Renal cortex interstitium (tissue), 15 donors: Measurements from ENCODE around the gene ITGB5. TPM values are rescaled to one million over a fixed set of nuclear protein-coding genes. Genes with fewer than 3 reads are reported as not detected.
A peak's percentile ranks its signal among the peaks of the same experiment; 100 is the strongest.

Source experiments
- DNase-seq, 11 donors: peaks; one replicate each; pipeline ENCODE4 v3.0.0-alpha.2; 2013; ENCODE audit warnings: low read depth in 9 of 11, low spot score in 4 of 11; ENCODE audit errors: extremely low read depth in 1 of 11
- long read RNA-seq, 16 experiments: transcript quantifications; one replicate each; lab custom pipeline, GENCODE V29; 2026
- polyA plus RNA-seq, 3 donors: library from polyadenylated mRNA; unstranded; fragments of 120-200 nt; gene quantifications; one replicate each; pipeline ENCODE4 v1.2.1, GENCODE V29; 2013; ENCODE audit not compliant: insufficient read length in 3 of 3

Gene ITGB5
- polyA plus RNA-seq, result 100 to 1,000 TPM in 1 of 3 donors, 10 to 100 TPM in 2; 85.9 to 104 (median 99.4) TPM
- long read RNA-seq, donor 1, full-length matches to known transcripts, result 8 of 8 reads
- long read RNA-seq, donor 1, partial matches to known transcripts, result 0 of 8 reads
- long read RNA-seq, donor 1, other reads (novel, unspliced or antisense), result 0 of 8 reads
- long read RNA-seq, donor 2, full-length matches to known transcripts, result 1 of 6 reads
- long read RNA-seq, donor 2, partial matches to known transcripts, result 5 of 6 reads
- long read RNA-seq, donor 2, other reads (novel, unspliced or antisense), result 0 of 6 reads
- long read RNA-seq, donor 3, full-length matches to known transcripts, result 15 of 20 reads
- long read RNA-seq, donor 3, partial matches to known transcripts, result 0 of 20 reads
- long read RNA-seq, donor 3, other reads (novel, unspliced or antisense), result 5 of 20 reads
- long read RNA-seq, donor 4, full-length matches to known transcripts, result 16 of 16 reads
- long read RNA-seq, donor 4, partial matches to known transcripts, result 0 of 16 reads
- long read RNA-seq, donor 4, other reads (novel, unspliced or antisense), result 0 of 16 reads
- long read RNA-seq, donor 5, result 0 reads
- long read RNA-seq, donor 6, full-length matches to known transcripts, result 6 of 6 reads
- long read RNA-seq, donor 6, partial matches to known transcripts, result 0 of 6 reads
- long read RNA-seq, donor 6, other reads (novel, unspliced or antisense), result 0 of 6 reads
- long read RNA-seq, donor 7, full-length matches to known transcripts, result 8 of 8 reads
- long read RNA-seq, donor 7, partial matches to known transcripts, result 0 of 8 reads
- long read RNA-seq, donor 7, other reads (novel, unspliced or antisense), result 0 of 8 reads
- long read RNA-seq, donor 8, full-length matches to known transcripts, result 13 of 13 reads
- long read RNA-seq, donor 8, partial matches to known transcripts, result 0 of 13 reads
- long read RNA-seq, donor 8, other reads (novel, unspliced or antisense), result 0 of 13 reads
- long read RNA-seq, donor 9, full-length matches to known transcripts, result 8 of 47 reads
- long read RNA-seq, donor 9, partial matches to known transcripts, result 39 of 47 reads
- long read RNA-seq, donor 9, other reads (novel, unspliced or antisense), result 0 of 47 reads
- long read RNA-seq, donor 10, full-length matches to known transcripts, result 3 of 3 reads
- long read RNA-seq, donor 10, partial matches to known transcripts, result 0 of 3 reads
- long read RNA-seq, donor 10, other reads (novel, unspliced or antisense), result 0 of 3 reads
- long read RNA-seq, donor 11, full-length matches to known transcripts, result 8 of 30 reads
- long read RNA-seq, donor 11, partial matches to known transcripts, result 22 of 30 reads
- long read RNA-seq, donor 11, other reads (novel, unspliced or antisense), result 0 of 30 reads
- long read RNA-seq, donor 12, full-length matches to known transcripts, result 5 of 5 reads
- long read RNA-seq, donor 12, partial matches to known transcripts, result 0 of 5 reads
- long read RNA-seq, donor 12, other reads (novel, unspliced or antisense), result 0 of 5 reads
- long read RNA-seq, donor 13, full-length matches to known transcripts, result 17 of 23 reads
- long read RNA-seq, donor 13, partial matches to known transcripts, result 6 of 23 reads
- long read RNA-seq, donor 13, other reads (novel, unspliced or antisense), result 0 of 23 reads
- long read RNA-seq, donor 14, full-length matches to known transcripts, result 11 of 11 reads
- long read RNA-seq, donor 14, partial matches to known transcripts, result 0 of 11 reads
- long read RNA-seq, donor 14, other reads (novel, unspliced or antisense), result 0 of 11 reads
- long read RNA-seq, donor 15, full-length matches to known transcripts, result 8 of 8 reads
- long read RNA-seq, donor 15, partial matches to known transcripts, result 0 of 8 reads
- long read RNA-seq, donor 15, other reads (novel, unspliced or antisense), result 0 of 8 reads
- long read RNA-seq, donor 16, full-length matches to known transcripts, result 22 of 22 reads
- long read RNA-seq, donor 16, partial matches to known transcripts, result 0 of 22 reads
- long read RNA-seq, donor 16, other reads (novel, unspliced or antisense), result 0 of 22 reads

GRCh38 chr3:124887177-124887931, at the start of gene ITGB5:
ITGB5 (minus strand) TSS chr3:124887365; CDS start chr3:124887000, 365 bp downstream.
- peak in 8 of 11 donors; percentile 51 to 79 (median 70) for DNase-seq

GRCh38 chr3:124935794-124936542, 48.8 kb upstream of the ITGB5 start:
- no peak for DNase-seq

- no peak for DNase-seq
These were observed 48.1 kb upstream of the ITGB5 start for GRCh38 chr3:124935264-124935663.

GRCh38 chr3:124934577-124934976, 47.4 kb upstream of the ITGB5 start, which contains the start of gene MUC13:
MUC13 (minus strand) TSS chr3:124934751; CDS start chr3:124934712, 39 bp downstream.
- DNase-seq, result no peak

GRCh38 chr3:124928333-124929202, 41.4 kb upstream of the ITGB5 start:
- peak in 10 of 11 donors; percentile 21 to 63 (median 40) for DNase-seq

- no peak for DNase-seq
These were observed 40.4 kb upstream of the ITGB5 start for GRCh38 chr3:124927574-124928045.

- no peak for DNase-seq
These were observed 39.4 kb upstream of the ITGB5 start for GRCh38 chr3:124926426-124927101.

GRCh38 chr3:124924741-124925140, 37.6 kb upstream of the ITGB5 start:
- DNase-seq, result no peak

- DNase-seq, result no peak
These were observed 36.7 kb upstream of the ITGB5 start for GRCh38 chr3:124923833-124924232.

- no peak for DNase-seq
These were observed 33.6 kb upstream of the ITGB5 start for GRCh38 chr3:124920718-124921117.

GRCh38 chr3:124919756-124920155, 32.6 kb upstream of the ITGB5 start:
- no peak for DNase-seq

- no peak for DNase-seq
These were observed 31.4 kb upstream of the ITGB5 start for GRCh38 chr3:124918524-124918923.

- peak in 1 of 11 donors; percentile 16 for DNase-seq
These were observed 29.8 kb upstream of the ITGB5 start for GRCh38 chr3:124916837-124917409.

GRCh38 chr3:124915254-124915653, 28.1 kb upstream of the ITGB5 start:
- DNase-seq, result no peak
